H1 (cell line): Measurements from ENCODE around the gene GDPD5.
A peak's percentile ranks its signal among the peaks of the same experiment; 100 is the strongest.

Experiments
- CHD1 ChIP-seq: IDR thresholded peaks from 2 replicates; pipeline ENCODE4 v1.6.1; 2012; ENCODE audit warnings: low read depth, low read length, improper control_type of control experiment
- HDAC2 ChIP-seq, 2 experiments: fragments of 300-600 bp in 1 of 2; sonication (generic) in 1 of 2; IDR thresholded peaks; 2 replicates each; pipeline ENCODE4 v1.6.1; 2011 to 2012; ENCODE audit warnings: low read depth in 2 of 2, low read length in 2 of 2, mild to moderate bottlenecking in 2 of 2, moderate library complexity in 2 of 2, borderline replicate concordance in 1 of 2, inconsistent platforms in 1 of 2
- ZNF274 ChIP-seq: IDR thresholded peaks from 2 replicates; pipeline ENCODE4 v1.7.0; 2012; ENCODE audit warnings: low read length, borderline replicate concordance; ENCODE audit errors: extremely low read depth
- TF ChIP-seq, protein P1 (sequence below), 3 experiments: IDR thresholded peaks; 1 replicate in 2 of 3; 2 replicates in 1 of 3; pipeline versions ENCODE4 v1.5.1 to v1.6.1; 2011; ENCODE audit warnings: low read length in 3 of 3, mild to moderate bottlenecking in 3 of 3, inconsistent platforms in 2 of 3, low read depth in 1 of 3, moderate library complexity in 1 of 3; ENCODE audit not compliant: insufficient read depth in 1 of 3; ENCODE audit errors: control extremely low read depth in 1 of 3

- TF ChIP-seq, protein P1, sequence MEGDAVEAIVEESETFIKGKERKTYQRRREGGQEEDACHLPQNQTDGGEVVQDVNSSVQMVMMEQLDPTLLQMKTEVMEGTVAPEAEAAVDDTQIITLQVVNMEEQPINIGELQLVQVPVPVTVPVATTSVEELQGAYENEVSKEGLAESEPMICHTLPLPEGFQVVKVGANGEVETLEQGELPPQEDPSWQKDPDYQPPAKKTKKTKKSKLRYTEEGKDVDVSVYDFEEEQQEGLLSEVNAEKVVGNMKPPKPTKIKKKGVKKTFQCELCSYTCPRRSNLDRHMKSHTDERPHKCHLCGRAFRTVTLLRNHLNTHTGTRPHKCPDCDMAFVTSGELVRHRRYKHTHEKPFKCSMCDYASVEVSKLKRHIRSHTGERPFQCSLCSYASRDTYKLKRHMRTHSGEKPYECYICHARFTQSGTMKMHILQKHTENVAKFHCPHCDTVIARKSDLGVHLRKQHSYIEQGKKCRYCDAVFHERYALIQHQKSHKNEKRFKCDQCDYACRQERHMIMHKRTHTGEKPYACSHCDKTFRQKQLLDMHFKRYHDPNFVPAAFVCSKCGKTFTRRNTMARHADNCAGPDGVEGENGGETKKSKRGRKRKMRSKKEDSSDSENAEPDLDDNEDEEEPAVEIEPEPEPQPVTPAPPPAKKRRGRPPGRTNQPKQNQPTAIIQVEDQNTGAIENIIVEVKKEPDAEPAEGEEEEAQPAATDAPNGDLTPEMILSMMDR (IDR thresholded peaks at IDR 0.05; ENCODE audit: control extremely low read depth in 1 of 3, insufficient read depth in 1 of 3, low read depth in 1 of 3, low read length in 3 of 3) = no peak
- TF ChIP-seq ZNF274 = no peak
- peak in 1 of 2 experiments; percentile 78; a peak in 1 of 4 replicates for TF ChIP-seq HDAC2 (IDR thresholded peaks at IDR 0.05; ENCODE audit: borderline replicate concordance in 1 of 2, low read depth in 2 of 2, low read length in 2 of 2)
- TF ChIP-seq CHD1 = no peak
Observed at GRCh38 chr11:75558939-75559843, 33.5 kb upstream of the GDPD5 start.
